Measurements from ENCODE around the gene TBC1D2. TPM values are rescaled to one million over a fixed set of nuclear protein-coding genes. Genes with fewer than 3 reads are reported as not detected.

The TBC1D2 gene
- total and polyA plus RNA-seq, 7 donors, result 1.3 to 2.9 (median 2.1) TPM

GRCh38 chr9:98231770-98232478, 23.5 kb downstream of the TBC1D2 start:
- Histone ChIP-seq H3K9me3 (no peaks in the 10 kb centered on the region), H3K4me1 (peaks cover 7% of the 10 kb centered on the region), H3K4me3 (no peak overlapping the region), H3K27me3 (ENCODE audit: insufficient read depth in 3 of 3, low read length in 2 of 3) (no peaks in the 10 kb centered on the region), H3K36me3 (ENCODE audit: insufficient read depth in 1 of 2, low read depth in 1 of 2) (peaks cover 0 to 16% of the 10 kb centered on the region in 2 donors), H3K27ac (no peak overlapping the region)
- 85 to 94% (median 94%) methylated on average over 6 of the region's 6 CpGs for WGBS, 3 donors
- no peak for TF ChIP-seq CTCF (IDR thresholded peaks at IDR 0.05)
- intact Hi-C loops (cut with DNase I), result no loop called here
- DNase-seq (no peak), ATAC-seq (no peak)

DNA sequence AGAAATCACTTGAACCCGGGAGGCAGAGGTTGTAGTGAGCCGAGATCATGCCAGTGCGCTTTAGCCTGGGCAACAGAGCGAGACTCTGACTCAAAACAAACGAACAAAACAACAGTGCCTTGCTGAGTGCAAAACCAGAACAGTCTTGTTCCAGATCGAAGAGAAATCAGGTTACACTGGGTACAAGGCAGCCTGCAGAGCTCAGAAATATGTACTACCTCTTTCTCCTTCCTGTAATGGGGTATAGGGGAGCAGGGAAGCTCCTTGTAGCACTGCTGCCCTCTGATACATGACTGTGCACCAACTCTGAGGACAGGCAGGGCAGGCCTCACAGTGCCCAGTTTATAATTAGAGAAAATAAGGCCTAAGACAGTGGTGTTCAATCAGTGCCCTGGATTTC, 24.7 kb downstream of the TBC1D2 start:
- no peaks in the 10 kb centered on the region for H3K27me3 ChIP-seq (ENCODE audit: insufficient read depth in 3 of 3, low read length in 2 of 3)
- TF ChIP-seq CTCF (IDR thresholded peaks at IDR 0.05), result no peak
- peaks cover 0 to 16% of the 10 kb centered on the region in 2 donors for H3K36me3 ChIP-seq (ENCODE audit: insufficient read depth in 1 of 2, low read depth in 1 of 2)
- H3K27ac ChIP-seq, result no peak overlapping the region
- intact Hi-C loops (cut with DNase I), result no loop called here
- H3K4me1 ChIP-seq, result peaks cover 18% of the 10 kb centered on the region
- DNase-seq, result no peak
- no peak for ATAC-seq
- H3K4me3 ChIP-seq, result no peak overlapping the region
- WGBS, 3 donors, result 95 to 96% (median 95%) methylated on average over 6 of the region's 6 CpGs
- H3K9me3 ChIP-seq, result no peaks in the 10 kb centered on the region

DNA sequence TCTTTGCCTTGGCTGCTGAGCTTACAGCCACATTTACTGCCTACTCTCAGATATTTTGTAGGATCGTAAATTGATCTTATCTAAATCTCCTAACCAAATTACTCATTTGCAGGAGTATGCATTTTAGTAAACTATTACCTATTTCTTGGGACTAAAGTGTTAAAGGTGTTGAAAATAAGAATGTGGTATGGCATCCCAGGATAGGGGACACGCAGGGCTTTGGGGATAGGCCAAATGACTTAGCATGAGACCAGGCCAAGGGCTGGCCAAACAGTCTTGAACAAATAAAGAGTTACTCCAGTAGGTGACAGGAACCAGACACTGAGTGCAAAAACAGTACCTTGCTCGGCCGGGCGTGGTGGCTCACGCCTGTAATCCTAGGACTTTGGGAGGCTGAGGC, 25.1 kb downstream of the TBC1D2 start:
- Histone ChIP-seq H3K27me3 (ENCODE audit: insufficient read depth in 3 of 3, low read length in 2 of 3) (no peaks in the 10 kb centered on the region), H3K9me3 (no peaks in the 10 kb centered on the region), H3K27ac (no peak overlapping the region), H3K36me3 (ENCODE audit: insufficient read depth in 1 of 2, low read depth in 1 of 2) (peaks cover 0 to 16% of the 10 kb centered on the region in 2 donors), H3K4me1 (peaks cover 18% of the 10 kb centered on the region), H3K4me3 (no peak overlapping the region)
- DNase-seq (no peak), ATAC-seq (no peak)
- TF ChIP-seq CTCF (IDR thresholded peaks at IDR 0.05), result no peak
- WGBS, 3 donors, result 92 to 97% (median 96%) methylated on average over 6 of the region's 6 CpGs
- intact Hi-C loops (cut with DNase I), result no loop called here

DNA sequence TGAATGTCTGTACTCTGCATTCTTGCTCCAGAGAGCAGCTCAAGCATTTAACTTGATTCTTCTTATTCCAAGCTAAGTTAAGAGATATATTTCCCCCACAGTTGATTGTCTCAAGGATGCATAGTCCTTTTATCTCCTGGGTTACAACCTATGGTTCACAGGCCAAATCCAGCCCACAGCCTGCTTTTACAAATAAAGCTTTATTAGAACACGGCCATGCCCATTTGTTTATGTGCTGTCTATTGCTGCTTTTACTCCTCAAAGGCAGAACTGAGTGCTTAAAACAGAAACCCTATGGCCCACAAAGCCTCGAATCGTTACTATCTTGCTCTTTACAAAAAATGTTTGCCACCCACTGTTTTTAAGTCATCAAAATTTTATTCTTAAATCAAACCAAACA, 25.8 kb downstream of the TBC1D2 start:
- ATAC-seq (no peak), DNase-seq (no peak)
- 92 to 93% (median 92%) methylated on average over 3 of the region's 3 CpGs for WGBS, 3 donors
- no peaks in the 10 kb centered on the region for H3K27me3 ChIP-seq (ENCODE audit: insufficient read depth in 3 of 3, low read length in 2 of 3)
- no peak for TF ChIP-seq CTCF (IDR thresholded peaks at IDR 0.05)
- H3K4me3 ChIP-seq, result no peak overlapping the region
- peaks cover 0 to 16% of the 10 kb centered on the region in 2 donors for H3K36me3 ChIP-seq (ENCODE audit: insufficient read depth in 1 of 2, low read depth in 1 of 2)
- H3K9me3 ChIP-seq, result no peaks in the 10 kb centered on the region
- no peak overlapping the region for H3K27ac ChIP-seq
- H3K4me1 ChIP-seq, result peaks cover 18% of the 10 kb centered on the region
- intact Hi-C loops (cut with DNase I), result loop anchor here in 1 of 2 donors (5.0 kb wide), 1 partner anchor 33 kb away; no protein-coding TSS in a partner anchor

DNA sequence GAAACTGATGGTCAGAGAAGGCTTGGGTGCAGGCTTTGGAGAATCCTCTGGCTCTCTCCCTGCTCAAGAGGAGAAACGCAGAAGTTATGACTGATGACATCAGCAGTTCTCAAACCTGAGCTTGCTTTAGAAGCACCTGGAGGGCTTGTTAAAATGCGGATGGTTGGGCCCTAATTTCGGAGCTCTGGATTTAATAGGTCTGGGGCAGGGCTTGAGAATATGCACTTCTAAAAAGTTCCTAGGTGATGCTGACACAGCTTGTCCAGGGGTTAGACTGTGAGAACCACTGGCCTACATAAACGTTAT, 26.4 kb downstream of the TBC1D2 start:
- H3K4me1 ChIP-seq, result peaks cover 18% of the 10 kb centered on the region
- no peaks in the 10 kb centered on the region for H3K9me3 ChIP-seq
- no peak overlapping the region for H3K4me3 ChIP-seq
- WGBS, 3 donors, result 89 to 97% (median 91%) methylated on average over 4 of the region's 4 CpGs
- ATAC-seq (no peak), DNase-seq (no peak)
- H3K27me3 ChIP-seq (ENCODE audit: insufficient read depth in 3 of 3, low read length in 2 of 3), result no peaks in the 10 kb centered on the region
- TF ChIP-seq CTCF (IDR thresholded peaks at IDR 0.05), result no peak
- H3K27ac ChIP-seq, result no peak overlapping the region
- intact Hi-C loops (cut with DNase I), result loop anchor here in 1 of 2 donors (5.0 kb wide), 1 partner anchor 33 kb away; no protein-coding TSS in a partner anchor
- H3K36me3 ChIP-seq (ENCODE audit: insufficient read depth in 1 of 2, low read depth in 1 of 2), result peaks cover 0 to 16% of the 10 kb centered on the region in 2 donors
